GM12878 (cell line): ENCODE measurements around the gene NBDY. TPM values are rescaled to one million over a fixed set of nuclear protein-coding genes. Genes with fewer than 3 reads are reported as not detected.
A peak's percentile ranks its signal among the peaks of the same experiment; 100 is the strongest.

ENCODE experiments used
- ATAC-seq: fragments of 200-7000 bp; cut with Tn5 transposase; 3 replicates; pipeline ENCODE4 v1.9.1; 2020; ENCODE audit warnings: mild to moderate bottlenecking, moderate library complexity
- BruUV-seq: library from RNA; stranded (reverse); fragments of 400-500 nt; replicated peaks from 2 replicates; lab custom pipeline; 2021; lab: Mats Ljungman, UMichigan
- CTCF ChIA-PET: fragments of 300-600 bp; sonication (Branson Sonifier 250); formaldehyde crosslinking; extraction: SDS; loops from one replicate; lab custom pipeline; 2021; ENCODE audit warnings: inconsistent platforms; lab: Yijun Ruan, JAX
- POLR2A ChIA-PET: fragments of 350-600 bp; formaldehyde crosslinking; extraction: SDS; loops from one replicate; lab custom pipeline; 2021; ENCODE audit warnings: inconsistent platforms; lab: Charles Lee
- RAD21 ChIA-PET: fragments of 300-600 bp; sonication (Branson Sonifier 250); formaldehyde crosslinking; loops from one replicate; lab custom pipeline; 2023; ENCODE audit warnings: antibody characterized with exemption; ENCODE audit not compliant: unreplicated experiment; lab: Charles Lee
- SMC1A ChIA-PET: fragments of 300-600 bp; sonication (Branson Sonifier 250); formaldehyde crosslinking; loops from one replicate; lab custom pipeline; 2023; ENCODE audit not compliant: unreplicated experiment, uncharacterized antibody; lab: Charles Lee
- DNase-seq: peaks from one replicate; pipeline ENCODE4 v3.0.0-alpha.2; 2011; ENCODE audit warnings: low read depth, low spot score
- FAIRE-seq: peaks from 3 replicates; lab custom pipeline; 2011; peaks lifted over from hg19 to GRCh38; lab: Jason Lieb, UNC
- H2AFZ ChIP-seq: 2 replicates; pipeline ENCODE4 v1.6.0; 2011; ENCODE audit warnings: low read depth, low read length, control low read depth; ENCODE audit not compliant: control insufficient read depth
- H3K27ac ChIP-seq: 2 replicates; pipeline ENCODE4 v1.5.1; 2011; ENCODE audit warnings: control low read depth; ENCODE audit not compliant: control insufficient read depth, insufficient read depth
- H3K27me3 ChIP-seq, 2 experiments: replicated peaks in 1 of 2; 2 replicates each; pipeline versions ENCODE4 v1.6.0 to v1.6.1; 2011; ENCODE audit warnings: low read length in 1 of 2; ENCODE audit not compliant: control insufficient read depth in 2 of 2, insufficient read depth in 2 of 2
- H3K36me3 ChIP-seq, 2 experiments: 2 replicates each; pipeline ENCODE4 v1.5.1; 2011; ENCODE audit warnings: low read length in 1 of 2; ENCODE audit not compliant: control insufficient read depth in 2 of 2, insufficient read depth in 2 of 2
- H3K4me1 ChIP-seq: 2 replicates; pipeline ENCODE4 v1.6.1; 2011; ENCODE audit warnings: mild to moderate bottlenecking, low read length, moderate library complexity, mixed read lengths; ENCODE audit not compliant: control insufficient read depth, insufficient read depth
- H3K4me2 ChIP-seq: 2 replicates; pipeline ENCODE4 v1.6.0; 2011; ENCODE audit warnings: control low read depth; ENCODE audit not compliant: control insufficient read depth, insufficient read depth
- H3K4me3 ChIP-seq: fragments of 200-600 bp; sonication (generic); 2 replicates; pipeline ENCODE4 v1.5.1; 2016
- H3K79me2 ChIP-seq: 2 replicates; pipeline ENCODE4 v1.6.0; 2011; ENCODE audit warnings: low read length; ENCODE audit not compliant: control insufficient read depth, insufficient read depth
- H3K9ac ChIP-seq: 2 replicates; pipeline ENCODE4 v1.8.0; 2011; ENCODE audit warnings: low read length, control low read depth, mixed read lengths; ENCODE audit not compliant: control insufficient read depth, insufficient read depth
- H3K9me3 ChIP-seq: replicated peaks from 3 replicates; pipeline ENCODE4 v1.5.1; 2011; ENCODE audit warnings: mild to moderate bottlenecking, low read length; ENCODE audit not compliant: control insufficient read depth, insufficient read depth
- H4K20me1 ChIP-seq: 2 replicates; pipeline ENCODE4 v1.6.0; 2011; ENCODE audit not compliant: control insufficient read depth, insufficient read depth
- BHLHE40 ChIP-seq, 2 experiments: fragments of 450-650 bp in 1 of 2; IDR thresholded peaks; 2 replicates each; pipeline ENCODE4 v1.6.1; 2011 to 2017; ENCODE audit warnings: low read depth in 2 of 2, borderline replicate concordance in 1 of 2, improper control_type of control experiment in 1 of 2, low read length in 1 of 2, mild to moderate bottlenecking in 1 of 2
- HDGF ChIP-seq: fragments of 450-650 bp; IDR thresholded peaks from 2 replicates; pipeline ENCODE4 v1.6.1; 2016; ENCODE audit warnings: antibody characterized with exemption
- IKZF1 ChIP-seq: fragments of 450-650 bp; conservative IDR thresholded peaks from 2 replicates; pipeline ENCODE4 v1.6.1; 2017; ENCODE audit warnings: antibody characterized with exemption, mild to moderate bottlenecking
- IKZF2 ChIP-seq, 2 experiments: fragments of 450-650 bp; IDR thresholded peaks; 2 replicates each; pipeline ENCODE4 v1.6.1; 2017; ENCODE audit warnings: mild to moderate bottlenecking in 2 of 2, moderate library complexity in 2 of 2
- PAX5 ChIP-seq: IDR thresholded peaks from 2 replicates; pipeline ENCODE4 v1.6.1; 2011; ENCODE audit warnings: low read depth, low read length, borderline replicate concordance
- RAD51 ChIP-seq: fragments of 450-650 bp; IDR thresholded peaks from 2 replicates; pipeline ENCODE4 v1.6.1; 2016; ENCODE audit warnings: moderate library complexity, mild to moderate bottlenecking, inconsistent platforms
- RUNX3 ChIP-seq: IDR thresholded peaks from 2 replicates; pipeline ENCODE4 v1.6.1; 2012; ENCODE audit warnings: low read length, inconsistent platforms
- WGBS: methylation state at CpG from one replicate; pipeline ENCODE4 v1.1.6; 2016; ENCODE audit warnings: low lambda C conversion rate; ENCODE audit not compliant: insufficient replicate concordance, insufficient coverage; ENCODE audit errors: missing lambda C conversion rate; 5-methylcytosine and 5-hydroxymethylcytosine counted together
- in situ Hi-C: fragments of 300-500 bp; cut with MboI; formaldehyde crosslinking; loops from 9 replicates; pipeline ENCODE4 v1.14.3; 2018; ENCODE audit warnings: mixed read lengths
- intact Hi-C: fragments of 100-400 bp; cut with micrococcal nuclease; formaldehyde crosslinking; loops from one replicate; pipeline ENCODE4 v1.14.2; 2022; ENCODE audit not compliant: unreplicated experiment
- polyA plus RNA-seq, 11 experiments: library from polyadenylated mRNA; depleted of rRNA in 4 of 11; unstranded in 6 of 11; stranded (reverse) in 5 of 11; fragments of >200 nt; fragmentation: Nextera tagmentation in 4 of 11; fragmentation: Illumina TruSeq in 1 of 11; extraction: Ambion mirVana in 4 of 11; extraction: Trizol in 1 of 11; gene quantifications; 1 replicate in 1 of 11; 2 replicates in 10 of 11; pipeline versions ENCODE4 v1.2.1 to v1.2.3, GENCODE V29; 2011 to 2016; ENCODE audit warnings: inconsistent platforms in 2 of 11, missing spikeins in 2 of 11, low read depth in 1 of 11
- total RNA-seq, 4 experiments: library from RNA; depleted of rRNA in 3 of 4; stranded (reverse); fragments of >200 nt in 3 of 4; fragmentation: Illumina TruSeq in 1 of 4; extraction: Trizol in 1 of 4; gene quantifications; 2 replicates each; pipeline versions ENCODE4 v1.2.1 to v1.2.3, GENCODE V29; 2013 to 2021
- TF ChIP-seq, protein P1 (sequence below): IDR thresholded peaks from 2 replicates; pipeline ENCODE4 v1.6.1; 2012; ENCODE audit warnings: low read depth, low read length, improper control_type of control experiment

The NBDY gene
- total and polyA plus RNA-seq, 10 of the 15 experiments (the other 5 are each of a cell fraction or from before 2014, with no cell fraction given): 10.8 to 122 (median 61.5) TPM

DNA sequence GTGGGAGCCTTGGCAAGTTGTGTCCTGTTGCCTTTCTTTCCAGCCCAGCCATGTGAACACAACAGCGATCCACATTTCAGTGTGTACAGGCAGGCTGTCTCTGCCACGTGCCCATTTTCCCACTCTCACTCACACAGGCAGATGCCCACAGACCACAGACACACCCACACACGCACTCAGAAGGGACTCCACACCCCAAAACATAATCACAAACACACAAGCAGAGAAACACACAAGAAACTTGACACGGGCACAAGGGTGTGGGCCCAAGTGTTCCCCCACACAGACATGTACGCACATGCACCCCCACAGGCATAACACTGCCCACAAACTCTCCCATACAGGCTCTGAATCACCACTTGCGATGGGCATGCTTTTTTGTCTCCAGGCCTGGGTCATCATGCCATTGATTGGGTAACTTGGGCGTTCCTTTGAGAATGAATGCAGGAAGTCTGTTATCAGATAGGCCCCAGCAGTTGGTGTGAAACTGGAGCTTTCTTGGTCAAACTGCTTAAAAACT, 84.3 kb downstream of the NBDY start:
- in situ Hi-C loops: loop anchor here (5.0 to 25.0 kb wide), 8 partner anchors 164 to 1574 kb away; partner anchors contain the start of genes FAAH2, ZXDA and ZXDB
- Histone ChIP-seq H3K79me2 (no peaks in the 10 kb centered on the region; the same call in 1 of the 2 replicates), H3K27me3 (no peaks in the 10 kb centered on the region), H2AFZ (peak overlapping the region; percentile 48), H3K9ac (peak overlapping the region; percentile 53), H3K4me3 (peak overlapping the region; percentile 42; the same call in 1 of the 2 replicates), H3K4me2 (peak overlapping the region; percentile 78), H3K36me3 (no peaks in the 10 kb centered on the region), H3K9me3 (no peaks in the 10 kb centered on the region), H3K27ac (peak overlapping the region; percentile 76), H4K20me1 (no peaks in the 10 kb centered on the region), H3K4me1 (peaks cover 8% of the 10 kb centered on the region)
- peak; percentile 60 for TF ChIP-seq RUNX3
- TF ChIP-seq HDGF: peak; percentile 70
- TF ChIP-seq PAX5: no peak
- no peak; a peak in 1 of 4 replicates for TF ChIP-seq IKZF2 (IDR thresholded peaks at IDR 0.05)
- TF ChIP-seq, protein P1, sequence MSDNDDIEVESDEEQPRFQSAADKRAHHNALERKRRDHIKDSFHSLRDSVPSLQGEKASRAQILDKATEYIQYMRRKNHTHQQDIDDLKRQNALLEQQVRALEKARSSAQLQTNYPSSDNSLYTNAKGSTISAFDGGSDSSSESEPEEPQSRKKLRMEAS: 0 out of 2 replicates have a peak, but pooled peaks have one; percentile 19
- TF ChIP-seq RAD51: peak; percentile 50; the same call in 1 of the 2 replicates
- TF ChIP-seq BHLHE40 (IDR thresholded peaks at IDR 0.05; ENCODE audit: borderline replicate concordance in 1 of 2, low read depth in 2 of 2, low read length in 1 of 2): peak; percentile 80 to 81
- 0 out of 2 replicates have a peak, but pooled peaks have one; percentile 27 for TF ChIP-seq IKZF1
- ChIA-PET SMC1A (no interaction called here), POLR2A (no interaction called here), RAD21 (interaction anchor here (1.6 kb wide), 1 partner anchor 11 kb away, joined by 3 read pairs; no protein-coding TSS in a partner anchor), CTCF (interaction anchor here (0.6 kb wide), 1 partner anchor 177 kb away, joined by 3 read pairs; no protein-coding TSS in a partner anchor)
- BruUV-seq: no TSS peak
- FAIRE-seq: no peak
- intact Hi-C loops: loop anchor here (5.0 to 10.0 kb wide), 2 partner anchors 71 to 311 kb away; partner anchors contain the start of gene SPIN2B
- DNase-seq: no peak
- ATAC-seq: peak; percentile 78
- WGBS: 13% methylated on average over 7 of the region's 7 CpGs
